OCI-LY7 (cell line): ENCODE data around the gene SOWAHA. TPM values are rescaled to one million over a fixed set of nuclear protein-coding genes. Genes with fewer than 3 reads are reported as not detected.
A peak's percentile ranks its signal among the peaks of the same experiment; 100 is the strongest.

Experiments
- BruUV-seq: library from RNA; stranded (reverse); fragments of 400-500 nt; replicated peaks from 2 replicates; lab custom pipeline; 2021; lab: Mats Ljungman, UMichigan
- CTCF ChIA-PET: fragments of 300-600 bp; sonication (Branson Sonifier 250); formaldehyde crosslinking; loops from one replicate; lab custom pipeline; 2022; ENCODE audit warnings: antibody characterized with exemption; ENCODE audit not compliant: unreplicated experiment; lab: Charles Lee
- POLR2A ChIA-PET: fragments of 300-600 bp; sonication (Branson Sonifier 250); formaldehyde crosslinking; loops from one replicate; lab custom pipeline; 2022; ENCODE audit warnings: antibody characterized with exemption; lab: Charles Lee
- DNase-seq: peaks from one replicate; pipeline ENCODE4 v3.0.0-alpha.2; 2015; ENCODE audit warnings: low spot score
- H2AFZ ChIP-seq: fragments of 200-600 bp; sonication (generic), shearing (Covaris generic); 2 replicates; pipeline ENCODE4 v1.6.1; 2014; ENCODE audit warnings: mild to moderate bottlenecking, antibody characterized with exemption, low read length, moderate library complexity
- H3K27ac ChIP-seq: fragments of 200-600 bp; sonication (generic); 2 replicates; pipeline ENCODE4 v1.5.1; 2014; ENCODE audit warnings: mixed run types, low read depth, mild to moderate bottlenecking, moderate library complexity, low read length, inconsistent platforms; ENCODE audit not compliant: poor library complexity, severe bottlenecking
- H3K36me3 ChIP-seq: fragments of 200-600 bp; sonication (generic); 2 replicates; pipeline ENCODE4 v1.6.1; 2014; ENCODE audit warnings: mild to moderate bottlenecking, antibody characterized with exemption, low read length, moderate library complexity, mixed read lengths; ENCODE audit not compliant: insufficient read depth
- H3K4me1 ChIP-seq: fragments of 200-600 bp; sonication (generic); 2 replicates; pipeline ENCODE4 v1.5.1; 2014; ENCODE audit warnings: mild to moderate bottlenecking, low read length; ENCODE audit not compliant: insufficient read depth, poor library complexity, severe bottlenecking
- H3K4me2 ChIP-seq: fragments of 200-600 bp; sonication (generic); 2 replicates; pipeline ENCODE4 v1.6.1; 2014; ENCODE audit warnings: mild to moderate bottlenecking, low read length
- H3K4me3 ChIP-seq: fragments of 200-600 bp; sonication (generic); 2 replicates; pipeline ENCODE4 v1.5.1; 2014; ENCODE audit warnings: mild to moderate bottlenecking, low read depth, low read length; ENCODE audit not compliant: poor library complexity, severe bottlenecking
- H3K79me2 ChIP-seq: fragments of 200-600 bp; sonication (generic); 2 replicates; pipeline ENCODE4 v1.6.1; 2016; ENCODE audit warnings: low read depth, mild to moderate bottlenecking, low read length, moderate library complexity, mixed read lengths; ENCODE audit not compliant: insufficient read depth
- H3K9me2 ChIP-seq: fragments of 200-600 bp; sonication (generic); 2 replicates; pipeline ENCODE4 v1.6.1; 2016; ENCODE audit warnings: mild to moderate bottlenecking, low read length, mixed read lengths; ENCODE audit not compliant: insufficient read depth
- H3K9me3 ChIP-seq: fragments of 200-600 bp; sonication (generic); 2 replicates; pipeline ENCODE4 v1.6.1; 2014; ENCODE audit warnings: mild to moderate bottlenecking, mixed run types, low read length, mixed read lengths
- H4K20me1 ChIP-seq: fragments of 200-600 bp; sonication (generic); 2 replicates; pipeline ENCODE4 v1.6.1; 2014; ENCODE audit warnings: mild to moderate bottlenecking, antibody characterized with exemption, low read length, moderate library complexity, mixed read lengths; ENCODE audit not compliant: insufficient read depth
- CTCF ChIP-seq: fragments of 200-600 bp; sonication (generic); conservative IDR thresholded peaks from 2 replicates; pipeline ENCODE4 v1.5.1; 2014; ENCODE audit warnings: mild to moderate bottlenecking, antibody characterized with exemption, low read length, moderate library complexity, mixed read lengths
- EZH2phosphoT487 ChIP-seq: fragments of 200-600 bp; sonication (generic); IDR thresholded peaks from 2 replicates; pipeline ENCODE4 v1.6.1; 2018; ENCODE audit warnings: low read depth, borderline replicate concordance, mild to moderate bottlenecking, mixed run types, antibody characterized with exemption, low read length, moderate library complexity, mixed read lengths
- intact Hi-C: fragments of 100-400 bp; cut with micrococcal nuclease; formaldehyde crosslinking; loops from one replicate; pipeline ENCODE4 v1.10.0; 2022; ENCODE audit not compliant: unreplicated experiment
- total RNA-seq, 2 experiments: library from RNA; depleted of rRNA in 1 of 2; stranded (reverse); fragments of >200 nt in 1 of 2; shearing (Covaris generic) in 1 of 2; gene quantifications; 2 replicates each; pipeline ENCODE4 v1.2.3, GENCODE V29; 2014 to 2022

Gene SOWAHA
- total RNA-seq, 2 experiments from 2014 or later, result not detected

GRCh38 chr5:132831095-132831860 lies 18.2 kb downstream of the SOWAHA start:
- peak overlapping the region; percentile 63 for H3K4me3 ChIP-seq
- peak overlapping the region; percentile 60; the same call in 1 of the 2 replicates for H3K4me2 ChIP-seq
- H3K4me1 ChIP-seq, result peaks cover 5% of the 10 kb centered on the region
- TF ChIP-seq EZH2phosphoT487, result no peak
- TF ChIP-seq CTCF, result no peak
- H3K27ac ChIP-seq, result no peak overlapping the region
- intact Hi-C loops, result loop anchor here (5.0 to 10.0 kb wide), 2 partner anchors 51 to 464 kb away; no protein-coding TSS in a partner anchor
- no TSS peak for BruUV-seq
- H3K36me3 ChIP-seq, result no peaks in the 10 kb centered on the region
- POLR2A ChIA-PET, result interaction anchor here (0.8 kb wide), 1 partner anchor 11 kb away, joined by 3 read pairs; no protein-coding TSS in a partner anchor
- H3K9me3 ChIP-seq, result no peaks in the 10 kb centered on the region
- CTCF ChIA-PET, result interaction anchor here (1.4 kb wide), 1 partner anchor 11 kb away, joined by 4 read pairs; no protein-coding TSS in a partner anchor
- H3K79me2 ChIP-seq, result no peaks in the 10 kb centered on the region
- H2AFZ ChIP-seq, result no peak overlapping the region
- no peak for DNase-seq
- H4K20me1 ChIP-seq, result no peaks in the 10 kb centered on the region
- H3K9me2 ChIP-seq, result no peaks in the 10 kb centered on the region

- Histone ChIP-seq H2AFZ (no peak overlapping the region), H3K36me3 (no peaks in the 10 kb centered on the region), H3K4me1 (peaks cover 5% of the 10 kb centered on the region), H3K27ac (no peak overlapping the region), H4K20me1 (no peaks in the 10 kb centered on the region), H3K9me2 (no peaks in the 10 kb centered on the region), H3K4me2 (no peak overlapping the region), H3K79me2 (no peaks in the 10 kb centered on the region), H3K4me3 (no peak overlapping the region), H3K9me3 (no peaks in the 10 kb centered on the region)
- ChIA-PET CTCF (interaction anchor here (1.4 kb wide), 1 partner anchor 12 kb away, joined by 4 read pairs; no protein-coding TSS in a partner anchor), POLR2A (interaction anchor here (0.7 kb wide), 2 partner anchors 319 to 572 kb away, joined by 3 read pairs; no protein-coding TSS in a partner anchor)
- DNase-seq, result no peak
- TF ChIP-seq CTCF, result no peak
- no peak for TF ChIP-seq EZH2phosphoT487
- intact Hi-C loops, result loop anchor here (5.0 to 10.0 kb wide), 2 partner anchors 50 to 462 kb away; no protein-coding TSS in a partner anchor
- no TSS peak for BruUV-seq
These were observed 19.5 kb downstream of the SOWAHA start for GRCh38 chr5:132832612-132833011.

GRCh38 chr5:132834057-132834456 lies 21.0 kb downstream of the SOWAHA start:
- TF ChIP-seq EZH2phosphoT487 (no peak), CTCF (no peak)
- intact Hi-C loops, result loop anchor here (5.0 to 10.0 kb wide), 2 partner anchors 48 to 461 kb away; no protein-coding TSS in a partner anchor

More at GRCh38 chr5:132834057-132834456, 21.0 kb downstream of the SOWAHA start:
- no peak overlapping the region for H2AFZ ChIP-seq
- H3K4me3 ChIP-seq, result no peak overlapping the region
- no peaks in the 10 kb centered on the region for H3K79me2 ChIP-seq
- ChIA-PET CTCF (no interaction called here), POLR2A (interaction anchor here (0.6 to 0.7 kb wide), 2 partner anchors 493 to 822 kb away, joined by 3 read pairs; no protein-coding TSS in a partner anchor)
- H3K27ac ChIP-seq, result no peak overlapping the region
- H4K20me1 ChIP-seq, result no peaks in the 10 kb centered on the region
- H3K4me2 ChIP-seq, result no peak overlapping the region
- peaks cover 5% of the 10 kb centered on the region for H3K4me1 ChIP-seq
- BruUV-seq, result no TSS peak
- no peaks in the 10 kb centered on the region for H3K36me3 ChIP-seq
- no peaks in the 10 kb centered on the region for H3K9me3 ChIP-seq
- no peaks in the 10 kb centered on the region for H3K9me2 ChIP-seq
- DNase-seq, result no peak
